Stimulated activated CD4-positive, alpha-beta T cell treated with anti-CD3 and anti-CD28 coated beads, Interleukin-1b, Interleukin-23, amount 100 ng/mL, for 48 hours (primary cell): ENCODE results near the gene TBCD.

Experiments
- DNase-seq: peaks from one replicate; pipeline ENCODE4 v3.0.0-alpha.2; 2020

TBCD gene

GRCh38 chr17:82889496-82890338 is 137.9 kb downstream of the TBCD start:
- DNase-seq: no peak

- no peak for DNase-seq
Measured at GRCh38 chr17:82890339-82890730, 138.5 kb downstream of the TBCD start.

- DNase-seq: no peak
Measured at GRCh38 chr17:82890926-82891678, 139.2 kb downstream of the TBCD start.

GRCh38 chr17:82891911-82892310 is 140.0 kb downstream of the TBCD start:
- no peak for DNase-seq

- peak; percentile 51 for DNase-seq
Measured at GRCh38 chr17:82892899-82893565, 141.2 kb downstream of the TBCD start.

GRCh38 chr17:82893779-82894178 is 141.9 kb downstream of the TBCD start:
- no peak for DNase-seq

GRCh38 chr17:82894389-82894788 is 142.5 kb downstream of the TBCD start:
- DNase-seq: no peak

- DNase-seq: no peak
Measured at GRCh38 chr17:82895087-82895486, 143.2 kb downstream of the TBCD start.

GRCh38 chr17:82896071-82897000 is 144.5 kb downstream of the TBCD start:
- DNase-seq: no peak

- no peak for DNase-seq
Measured at GRCh38 chr17:82897514-82898249, 145.8 kb downstream of the TBCD start.

GRCh38 chr17:82898976-82899514 is 147.2 kb downstream of the TBCD start:
- no peak for DNase-seq

- no peak for DNase-seq
Measured at GRCh38 chr17:82899941-82900340, 148.1 kb downstream of the TBCD start.

GRCh38 chr17:82900741-82901140 is 148.9 kb downstream of the TBCD start:
- no peak for DNase-seq

GRCh38 chr17:82901356-82901755 is 149.5 kb downstream of the TBCD start:
- no peak for DNase-seq

- no peak for DNase-seq
Measured at GRCh38 chr17:82901856-82902255, 150.0 kb downstream of the TBCD start.

- DNase-seq: no peak
Measured at GRCh38 chr17:82902972-82903874, 151.4 kb downstream of the TBCD start.

- no peak for DNase-seq
Measured at GRCh38 chr17:82905130-82905529, 153.3 kb downstream of the TBCD start.

- no peak for DNase-seq
Measured at GRCh38 chr17:82907797-82908542, 156.1 kb downstream of the TBCD start.

GRCh38 chr17:82908543-82909160 is 156.8 kb downstream of the TBCD start:
- no peak for DNase-seq
